Spleen (tissue), 7 donors: ENCODE data around the gene INHBB.

Source experiments
- POLR2A ChIP-seq, 3 donors: fragments of 450-650 bp; IDR thresholded peaks; one replicate each; pipeline ENCODE4 v1.5.1; 2017; ENCODE audit warnings: antibody characterized with exemption in 3 of 3, mild to moderate bottlenecking in 1 of 3
- TF ChIP-seq, protein P1 (sequence below), 11 experiments: fragments of 200-600 bp in 7 of 11; fragments of 450-650 bp in 4 of 11; sonication (generic) in 4 of 11; IDR thresholded peaks in 8 of 11; conservative IDR thresholded peaks in 3 of 11; 1 replicate in 7 of 11; 2 replicates in 4 of 11; pipeline versions ENCODE4 v1.4.0 to v1.8.0; 2016 to 2021; ENCODE audit warnings: antibody characterized with exemption in 11 of 11, inconsistent platforms in 4 of 11, mild to moderate bottlenecking in 1 of 11
- donor health status: DM: no; HTN: no; CAD: no; lungs with moderate emphysema.
- donor health status: DM: no; HTN: no; CAD: no.
- donor health status: DM: no; HTN: no; CAD: no.

DNA sequence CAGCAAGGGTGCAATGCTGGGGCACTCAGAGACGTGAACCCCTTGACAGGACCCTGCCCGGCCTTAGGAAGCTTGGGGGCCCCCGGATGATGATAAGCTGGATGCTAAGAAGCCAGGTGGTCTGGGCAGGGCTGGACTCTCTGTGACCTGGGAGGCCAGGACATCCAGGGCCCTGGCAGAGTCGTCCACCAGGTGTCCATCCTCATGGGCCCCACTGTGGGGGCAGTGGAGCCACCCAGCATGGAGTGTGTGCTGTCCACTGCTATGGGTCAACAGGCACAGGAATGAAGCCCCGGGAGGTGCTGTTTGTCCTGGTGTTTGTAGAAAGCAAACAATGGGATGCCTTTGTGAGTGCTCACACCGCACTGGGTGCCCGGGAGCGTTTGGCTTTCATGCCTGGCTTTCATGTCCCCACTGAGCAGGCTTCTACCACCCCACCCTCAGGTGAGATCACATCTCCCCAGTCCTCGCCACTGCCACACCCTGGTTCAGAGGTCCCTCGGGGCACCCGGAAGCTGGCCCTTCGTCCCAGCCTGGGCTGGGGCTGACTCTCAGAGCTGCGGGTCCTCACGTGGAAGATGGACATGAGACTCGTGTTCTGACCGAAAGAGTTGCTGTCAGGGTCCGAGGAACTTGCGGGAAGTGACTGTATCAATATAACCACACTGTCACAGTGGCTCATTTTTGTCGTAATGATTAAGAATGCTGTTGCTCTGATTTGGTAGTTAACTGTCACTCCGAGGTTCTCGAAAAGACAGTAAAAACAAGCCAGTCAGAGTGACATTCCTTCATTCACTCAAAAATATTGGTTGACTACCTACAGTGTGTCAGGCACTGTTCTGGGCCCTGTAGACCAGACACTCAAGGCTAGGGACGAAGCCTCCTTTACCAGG lies 53.3 kb downstream of the INHBB start:
- TF ChIP-seq, protein P1, sequence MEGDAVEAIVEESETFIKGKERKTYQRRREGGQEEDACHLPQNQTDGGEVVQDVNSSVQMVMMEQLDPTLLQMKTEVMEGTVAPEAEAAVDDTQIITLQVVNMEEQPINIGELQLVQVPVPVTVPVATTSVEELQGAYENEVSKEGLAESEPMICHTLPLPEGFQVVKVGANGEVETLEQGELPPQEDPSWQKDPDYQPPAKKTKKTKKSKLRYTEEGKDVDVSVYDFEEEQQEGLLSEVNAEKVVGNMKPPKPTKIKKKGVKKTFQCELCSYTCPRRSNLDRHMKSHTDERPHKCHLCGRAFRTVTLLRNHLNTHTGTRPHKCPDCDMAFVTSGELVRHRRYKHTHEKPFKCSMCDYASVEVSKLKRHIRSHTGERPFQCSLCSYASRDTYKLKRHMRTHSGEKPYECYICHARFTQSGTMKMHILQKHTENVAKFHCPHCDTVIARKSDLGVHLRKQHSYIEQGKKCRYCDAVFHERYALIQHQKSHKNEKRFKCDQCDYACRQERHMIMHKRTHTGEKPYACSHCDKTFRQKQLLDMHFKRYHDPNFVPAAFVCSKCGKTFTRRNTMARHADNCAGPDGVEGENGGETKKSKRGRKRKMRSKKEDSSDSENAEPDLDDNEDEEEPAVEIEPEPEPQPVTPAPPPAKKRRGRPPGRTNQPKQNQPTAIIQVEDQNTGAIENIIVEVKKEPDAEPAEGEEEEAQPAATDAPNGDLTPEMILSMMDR (IDR thresholded peaks at IDR 0.05 in 8 of 11, conservative IDR thresholded peaks at IDR 0.05 in 3 of 11) = no peak
- TF ChIP-seq POLR2A (IDR thresholded peaks at IDR 0.05) = no peak
